ENCODE results near the gene CITED4.

DNA sequence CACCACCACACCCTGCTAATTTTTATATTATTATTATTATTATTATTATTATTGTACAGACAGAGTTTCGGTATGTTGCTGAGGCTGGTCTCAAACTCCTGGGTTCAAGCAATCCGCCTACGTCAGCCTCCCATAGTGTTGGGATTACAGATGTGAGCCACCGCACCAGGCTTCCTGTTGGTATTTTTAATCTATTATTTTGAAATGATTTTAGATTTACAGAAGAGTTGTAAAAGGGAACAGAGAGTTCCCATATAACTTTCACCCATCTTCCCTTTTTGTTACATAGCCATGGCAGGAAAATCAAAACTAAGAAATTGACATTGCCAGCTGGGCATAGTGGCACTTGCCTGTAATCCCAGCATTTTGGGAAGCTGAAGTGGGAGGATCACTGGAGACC lies 42.9 kb upstream of the CITED4 start:
- TF ChIP-seq, protein P1, sequence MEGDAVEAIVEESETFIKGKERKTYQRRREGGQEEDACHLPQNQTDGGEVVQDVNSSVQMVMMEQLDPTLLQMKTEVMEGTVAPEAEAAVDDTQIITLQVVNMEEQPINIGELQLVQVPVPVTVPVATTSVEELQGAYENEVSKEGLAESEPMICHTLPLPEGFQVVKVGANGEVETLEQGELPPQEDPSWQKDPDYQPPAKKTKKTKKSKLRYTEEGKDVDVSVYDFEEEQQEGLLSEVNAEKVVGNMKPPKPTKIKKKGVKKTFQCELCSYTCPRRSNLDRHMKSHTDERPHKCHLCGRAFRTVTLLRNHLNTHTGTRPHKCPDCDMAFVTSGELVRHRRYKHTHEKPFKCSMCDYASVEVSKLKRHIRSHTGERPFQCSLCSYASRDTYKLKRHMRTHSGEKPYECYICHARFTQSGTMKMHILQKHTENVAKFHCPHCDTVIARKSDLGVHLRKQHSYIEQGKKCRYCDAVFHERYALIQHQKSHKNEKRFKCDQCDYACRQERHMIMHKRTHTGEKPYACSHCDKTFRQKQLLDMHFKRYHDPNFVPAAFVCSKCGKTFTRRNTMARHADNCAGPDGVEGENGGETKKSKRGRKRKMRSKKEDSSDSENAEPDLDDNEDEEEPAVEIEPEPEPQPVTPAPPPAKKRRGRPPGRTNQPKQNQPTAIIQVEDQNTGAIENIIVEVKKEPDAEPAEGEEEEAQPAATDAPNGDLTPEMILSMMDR (IDR thresholded peaks at IDR 0.05), result no peak
- TF ChIP-seq POLR2A (IDR thresholded peaks at IDR 0.05), result no peak
